Activated CD8-positive, alpha-beta T cell treated with anti-CD3 and anti-CD28 coated beads for 36 hours (primary cell): Measurements from ENCODE around the gene TFG. TPM values are rescaled to one million over a fixed set of nuclear protein-coding genes. Genes with fewer than 3 reads are reported as not detected.
A peak's percentile ranks its signal among the peaks of the same experiment; 100 is the strongest.

Experiments
- ATAC-seq: fragments of 200-7000 bp; cut with Tn5 transposase; one replicate; pipeline ENCODE4 v1.10.0; 2021; ENCODE audit warnings: mild to moderate bottlenecking, moderate library complexity
- CTCF ChIA-PET: fragments of 350-600 bp; sonication (Branson Sonifier 250); formaldehyde crosslinking; loops from one replicate; lab custom pipeline; 2021; ENCODE audit warnings: antibody characterized with exemption; lab: Charles Lee
- POLR2A ChIA-PET: fragments of 350-600 bp; sonication (Branson Sonifier 250); formaldehyde crosslinking; loops from one replicate; lab custom pipeline; 2021; ENCODE audit warnings: antibody characterized with exemption; lab: Charles Lee
- DNase-seq: peaks from one replicate; pipeline ENCODE4 v3.0.0-alpha.2; 2020
- H3K27ac Mint-ChIP-seq: one replicate; pipeline ENCODE4 v1.8.0; 2021; ENCODE audit warnings: mild to moderate bottlenecking, mixed read lengths
- H3K27me3 Mint-ChIP-seq: one replicate; pipeline ENCODE4 v1.8.0; 2021; ENCODE audit warnings: mixed read lengths
- H3K36me3 Mint-ChIP-seq: one replicate; pipeline ENCODE4 v1.8.0; 2021; ENCODE audit warnings: low read depth, mixed read lengths
- H3K4me1 Mint-ChIP-seq: one replicate; pipeline ENCODE4 v1.8.0; 2021; ENCODE audit warnings: low read depth, mixed read lengths
- H3K4me3 Mint-ChIP-seq: one replicate; pipeline ENCODE4 v1.8.0; 2021; ENCODE audit warnings: mild to moderate bottlenecking, moderate library complexity, mixed read lengths
- H3K9me3 Mint-ChIP-seq: one replicate; pipeline ENCODE4 v1.8.0; 2021; ENCODE audit warnings: mixed read lengths
- intact Hi-C: fragments of 100-400 bp; cut with micrococcal nuclease; formaldehyde crosslinking; loops from one replicate; pipeline ENCODE4 v1.10.0; 2022
- total RNA-seq, 2 experiments: library from RNA; stranded (reverse); gene quantifications; one replicate each; pipeline ENCODE4 v1.2.3, GENCODE V29; 2021
- TF ChIP-seq, protein P1 (sequence below): fragments of 200-600 bp; IDR thresholded peaks from one replicate; pipeline ENCODE4 v1.8.0; 2022; ENCODE audit warnings: antibody characterized with exemption, mild to moderate bottlenecking

The TFG gene
- total RNA-seq, 2 experiments from 2014 or later = 59.2 TPM

GRCh38 chr3:100765437-100765975 is 56.2 kb downstream of the TFG start:
- ATAC-seq (peak; percentile 24), DNase-seq (no peak)
- Mint-ChIP-seq H3K4me1 (peaks cover 9% of the 10 kb centered on the region), H3K9me3 (no peaks in the 10 kb centered on the region), H3K4me3 (no peak overlapping the region), H3K27me3 (no peaks in the 10 kb centered on the region), H3K36me3 (no peaks in the 10 kb centered on the region), H3K27ac (no peak overlapping the region)
- ChIA-PET POLR2A (no interaction called here), CTCF (interaction anchor here (0.7 kb wide), 1 partner anchor 9 kb away, joined by 3 read pairs; no protein-coding TSS in a partner anchor)
- TF ChIP-seq, protein P1, sequence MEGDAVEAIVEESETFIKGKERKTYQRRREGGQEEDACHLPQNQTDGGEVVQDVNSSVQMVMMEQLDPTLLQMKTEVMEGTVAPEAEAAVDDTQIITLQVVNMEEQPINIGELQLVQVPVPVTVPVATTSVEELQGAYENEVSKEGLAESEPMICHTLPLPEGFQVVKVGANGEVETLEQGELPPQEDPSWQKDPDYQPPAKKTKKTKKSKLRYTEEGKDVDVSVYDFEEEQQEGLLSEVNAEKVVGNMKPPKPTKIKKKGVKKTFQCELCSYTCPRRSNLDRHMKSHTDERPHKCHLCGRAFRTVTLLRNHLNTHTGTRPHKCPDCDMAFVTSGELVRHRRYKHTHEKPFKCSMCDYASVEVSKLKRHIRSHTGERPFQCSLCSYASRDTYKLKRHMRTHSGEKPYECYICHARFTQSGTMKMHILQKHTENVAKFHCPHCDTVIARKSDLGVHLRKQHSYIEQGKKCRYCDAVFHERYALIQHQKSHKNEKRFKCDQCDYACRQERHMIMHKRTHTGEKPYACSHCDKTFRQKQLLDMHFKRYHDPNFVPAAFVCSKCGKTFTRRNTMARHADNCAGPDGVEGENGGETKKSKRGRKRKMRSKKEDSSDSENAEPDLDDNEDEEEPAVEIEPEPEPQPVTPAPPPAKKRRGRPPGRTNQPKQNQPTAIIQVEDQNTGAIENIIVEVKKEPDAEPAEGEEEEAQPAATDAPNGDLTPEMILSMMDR = no peak
- intact Hi-C loops = no loop called here

DNA sequence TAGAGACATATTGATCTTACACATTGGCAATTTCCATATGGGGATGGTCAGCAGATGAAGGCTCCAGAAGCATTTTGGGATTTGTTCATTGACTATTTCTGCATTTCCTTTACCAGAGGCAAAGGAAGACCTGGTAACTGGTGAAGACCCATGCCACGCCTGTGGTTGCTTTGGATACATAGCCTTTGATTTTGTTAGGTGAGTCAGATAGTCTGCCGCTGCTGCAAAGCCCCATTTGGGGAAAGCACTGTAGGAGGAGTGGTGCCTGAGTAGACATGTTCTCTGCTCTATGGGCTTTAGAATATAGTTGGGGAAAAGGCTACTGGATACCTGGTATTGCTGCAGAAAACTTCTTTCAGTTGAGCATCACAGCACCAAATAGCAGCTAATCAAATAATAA is 56.8 kb downstream of the TFG start:
- intact Hi-C loops = no loop called here
- TF ChIP-seq, protein P1 = no peak
- ATAC-seq = peak; percentile 45
- H3K9me3 Mint-ChIP-seq = no peaks in the 10 kb centered on the region
- peak; percentile 26 for DNase-seq
- H3K4me3 Mint-ChIP-seq = no peak overlapping the region
- no peaks in the 10 kb centered on the region for H3K36me3 Mint-ChIP-seq
- H3K27ac Mint-ChIP-seq = no peak overlapping the region
- H3K27me3 Mint-ChIP-seq = no peaks in the 10 kb centered on the region
- ChIA-PET POLR2A (interaction anchor here (0.9 kb wide), 1 partner anchor 11 kb away, joined by 3 read pairs; no protein-coding TSS in a partner anchor), CTCF (interaction anchor here (0.7 kb wide), 1 partner anchor 8 kb away, joined by 3 read pairs; no protein-coding TSS in a partner anchor)
- H3K4me1 Mint-ChIP-seq = peaks cover 9% of the 10 kb centered on the region

GRCh38 chr3:100769693-100770092 is 60.4 kb downstream of the TFG start:
- H3K27me3 Mint-ChIP-seq = no peaks in the 10 kb centered on the region
- DNase-seq = no peak
- intact Hi-C loops = no loop called here
- ATAC-seq = no peak
- peaks cover 3% of the 10 kb centered on the region for H3K9me3 Mint-ChIP-seq
- TF ChIP-seq, protein P1 = no peak
- no peak overlapping the region for H3K4me3 Mint-ChIP-seq
- peaks cover 9% of the 10 kb centered on the region for H3K4me1 Mint-ChIP-seq
- CTCF ChIA-PET = interaction anchor here (1.1 kb wide), 1 partner anchor 15 kb away, joined by 3 read pairs; no protein-coding TSS in a partner anchor
- POLR2A ChIA-PET = no interaction called here
- H3K27ac Mint-ChIP-seq = no peak overlapping the region
- peaks cover 1% of the 10 kb centered on the region for H3K36me3 Mint-ChIP-seq

- Mint-ChIP-seq H3K36me3 (peaks cover 1% of the 10 kb centered on the region), H3K9me3 (peaks cover 3% of the 10 kb centered on the region), H3K27ac (no peak overlapping the region), H3K4me3 (no peak overlapping the region), H3K4me1 (no peaks in the 10 kb centered on the region), H3K27me3 (no peaks in the 10 kb centered on the region)
- TF ChIP-seq, protein P1 = no peak
- ATAC-seq (no peak), DNase-seq (no peak)
- POLR2A ChIA-PET = no interaction called here
- CTCF ChIA-PET = no interaction called here
- intact Hi-C loops = no loop called here
Measured at GRCh38 chr3:100775226-100775625, 65.9 kb downstream of the TFG start.

DNA sequence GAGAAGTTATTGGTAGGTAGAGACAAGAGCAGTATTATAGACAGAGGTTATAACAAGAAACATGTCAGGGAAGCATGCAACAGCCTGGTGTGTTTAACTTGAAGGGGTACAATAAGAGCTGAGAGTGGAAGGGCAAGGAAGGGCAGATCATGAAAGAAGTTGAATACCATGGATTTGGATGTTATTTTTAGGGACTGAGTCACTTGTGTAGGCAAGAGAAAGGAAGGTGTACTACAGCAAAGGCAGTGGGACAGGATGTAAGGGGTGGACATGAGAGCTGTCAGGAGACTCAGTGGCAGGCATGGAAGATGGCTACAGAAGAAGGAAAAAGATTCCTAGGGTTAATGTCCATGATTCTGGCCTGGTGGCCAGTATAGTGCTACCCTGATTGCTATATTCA is 66.4 kb downstream of the TFG start:
- peaks cover 1% of the 10 kb centered on the region for H3K36me3 Mint-ChIP-seq
- CTCF ChIA-PET = interaction anchor here (1.0 kb wide), 1 partner anchor 306 kb away, joined by 3 read pairs; no protein-coding TSS in a partner anchor
- POLR2A ChIA-PET = no interaction called here
- no peak overlapping the region for H3K27ac Mint-ChIP-seq
- H3K4me1 Mint-ChIP-seq = no peaks in the 10 kb centered on the region
- H3K4me3 Mint-ChIP-seq = no peak overlapping the region
- intact Hi-C loops = no loop called here
- peaks cover 3% of the 10 kb centered on the region for H3K9me3 Mint-ChIP-seq
- ATAC-seq = no peak
- H3K27me3 Mint-ChIP-seq = no peaks in the 10 kb centered on the region
- TF ChIP-seq, protein P1 = no peak
- no peak for DNase-seq
